Measurements from ENCODE around the gene NKX6-2.

The NKX6-2 gene

GRCh38 chr10:132783165-132783939 is 2.6 kb downstream of the NKX6-2 start:
- no peak for TF ChIP-seq CTCF (IDR thresholded peaks at IDR 0.05; ENCODE audit: insufficient read depth, low read length, missing control alignments)
- ChIA-PET POLR2A (no interaction called here), CTCF (interaction anchor here (3.6 kb wide), 1 partner anchor 129 kb away, joined by 9 read pairs; no protein-coding TSS in a partner anchor)
- H3K4me3 ChIP-seq (ENCODE audit: low read depth, low read length), result no peak overlapping the region
- no peak for DNase-seq (ENCODE audit: low read depth, low spot score)

GRCh38 chr10:132781556-132781955 is 4.4 kb downstream of the NKX6-2 start:
- no peak overlapping the region for H3K4me3 ChIP-seq (ENCODE audit: low read depth, low read length)
- ChIA-PET POLR2A (no interaction called here), CTCF (interaction anchor here (3.6 kb wide), 1 partner anchor 127 kb away, joined by 9 read pairs; no protein-coding TSS in a partner anchor)
- no peak for DNase-seq (ENCODE audit: low read depth, low spot score)
- no peak for TF ChIP-seq CTCF (IDR thresholded peaks at IDR 0.05; ENCODE audit: insufficient read depth, low read length, missing control alignments)

- ChIA-PET POLR2A (interaction anchor here (0.6 kb wide), 1 partner anchor 59 kb away, joined by 3 read pairs; no protein-coding TSS in a partner anchor), CTCF (interaction anchor here (3.6 kb wide), 1 partner anchor 126 kb away, joined by 9 read pairs; no protein-coding TSS in a partner anchor)
- no peak for DNase-seq (ENCODE audit: low read depth, low spot score)
- TF ChIP-seq CTCF (IDR thresholded peaks at IDR 0.05; ENCODE audit: insufficient read depth, low read length, missing control alignments), result no peak
- no peak overlapping the region for H3K4me3 ChIP-seq (ENCODE audit: low read depth, low read length)
Measured at GRCh38 chr10:132780356-132780755, 5.6 kb downstream of the NKX6-2 start.

GRCh38 chr10:132779549-132780294 is 6.2 kb downstream of the NKX6-2 start:
- ChIA-PET CTCF (interaction anchor here (3.6 kb wide), 1 partner anchor 125 kb away, joined by 9 read pairs; no protein-coding TSS in a partner anchor), POLR2A (interaction anchor here (0.6 kb wide), 1 partner anchor 58 kb away, joined by 3 read pairs; no protein-coding TSS in a partner anchor)
- no peak for TF ChIP-seq CTCF (IDR thresholded peaks at IDR 0.05; ENCODE audit: insufficient read depth, low read length, missing control alignments)
- no peak for DNase-seq (ENCODE audit: low read depth, low spot score)
- H3K4me3 ChIP-seq (ENCODE audit: low read depth, low read length), result no peak overlapping the region

GRCh38 chr10:132777441-132777840 is 8.5 kb downstream of the NKX6-2 start:
- CTCF ChIA-PET, result interaction anchor here (1.1 kb wide), 1 partner anchor 11 kb away, joined by 3 read pairs; no protein-coding TSS in a partner anchor
- POLR2A ChIA-PET, result no interaction called here
- no peak overlapping the region for H3K4me3 ChIP-seq (ENCODE audit: low read depth, low read length)
- DNase-seq (ENCODE audit: low read depth, low spot score), result no peak
- TF ChIP-seq CTCF (IDR thresholded peaks at IDR 0.05; ENCODE audit: insufficient read depth, low read length, missing control alignments), result no peak

DNA sequence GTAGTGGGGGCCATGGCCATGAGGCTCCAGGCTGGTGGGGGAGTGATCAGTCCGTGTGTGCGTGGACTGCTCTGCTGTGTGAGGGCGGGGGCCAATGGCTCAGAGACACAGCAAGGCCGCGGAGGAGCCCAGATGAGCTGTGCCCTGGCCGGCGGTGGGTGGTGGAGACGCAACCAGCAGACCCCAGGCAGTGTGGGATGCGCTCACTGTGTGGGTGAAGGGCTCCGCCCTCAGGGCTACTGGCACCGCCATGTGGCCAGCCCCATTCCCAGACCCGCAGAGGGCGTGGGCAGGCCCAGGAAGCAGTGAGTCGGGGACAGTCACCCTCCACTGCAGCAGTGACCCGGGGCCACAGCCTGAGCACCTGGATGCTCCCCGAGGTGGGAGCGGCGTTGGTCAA is 9.1 kb downstream of the NKX6-2 start:
- DNase-seq (ENCODE audit: low read depth, low spot score), result no peak
- ChIA-PET CTCF (interaction anchor here (1.1 to 1.5 kb wide), 2 partner anchors 11 to 122 kb away, joined by 3 to 4 read pairs; no protein-coding TSS in a partner anchor), POLR2A (no interaction called here)
- TF ChIP-seq CTCF (IDR thresholded peaks at IDR 0.05; ENCODE audit: insufficient read depth, low read length, missing control alignments), result no peak
- no peak overlapping the region for H3K4me3 ChIP-seq (ENCODE audit: low read depth, low read length)

Data from AG04449 (cell line).